ENCODE results near the gene RPL37A. TPM values are rescaled to one million over a fixed set of nuclear protein-coding genes. Genes with fewer than 3 reads are reported as not detected.

The RPL37A gene
- total RNA-seq, 4 donors from 2014 or later, result 1,246 to 1,858 (median 1,428) TPM

- TF ChIP-seq POLR2A (IDR thresholded peaks at IDR 0.05) (no peak), CTCF (IDR thresholded peaks at IDR 0.05) (no peak)
- Histone ChIP-seq H3K27ac (no peak overlapping the region), H3K36me3 (no peaks in the 10 kb centered on the region), H3K27me3 (no peaks in the 10 kb centered on the region), H3K4me3 (no peak overlapping the region), H3K9me3 (no peaks in the 10 kb centered on the region), H3K4me1 (no peaks in the 10 kb centered on the region)
- WGBS, 2 donors, result 60 to 61% methylated on average over 4 of the region's 4 CpGs
- DNase-seq, result no peak
- intact Hi-C loops (cut with DNase I), result no loop called here
Measured at GRCh38 chr2:216525972-216526371, 27.3 kb downstream of the RPL37A start.

- TF ChIP-seq POLR2A (IDR thresholded peaks at IDR 0.05) (no peak), CTCF (IDR thresholded peaks at IDR 0.05) (no peak)
Measured at GRCh38 chr2:216526939-216527338, 28.3 kb downstream of the RPL37A start.

GRCh38 chr2:216527600-216527999 lies 29.0 kb downstream of the RPL37A start:
- WGBS, 2 donors, result 44 to 50% methylated on average over 1 of the region's 1 CpG
- H3K27ac ChIP-seq, result no peak overlapping the region
- H3K4me1 ChIP-seq, result no peaks in the 10 kb centered on the region
- H3K36me3 ChIP-seq, result no peaks in the 10 kb centered on the region
- intact Hi-C loops (cut with DNase I), result no loop called here
- TF ChIP-seq CTCF (IDR thresholded peaks at IDR 0.05) (no peak), POLR2A (IDR thresholded peaks at IDR 0.05) (no peak)
- no peaks in the 10 kb centered on the region for H3K9me3 ChIP-seq
- no peak overlapping the region for H3K4me3 ChIP-seq
- DNase-seq, result no peak
- no peaks in the 10 kb centered on the region for H3K27me3 ChIP-seq

More at GRCh38 chr2:216526939-216527338, 28.3 kb downstream of the RPL37A start:
- no peaks in the 10 kb centered on the region for H3K9me3 ChIP-seq
- H3K4me3 ChIP-seq, result no peak overlapping the region
- intact Hi-C loops (cut with DNase I), result no loop called here
- no peak for DNase-seq
- H3K36me3 ChIP-seq, result no peaks in the 10 kb centered on the region
- WGBS, 2 donors, result 71 to 89% methylated on average over 1 of the region's 1 CpG
- H3K27me3 ChIP-seq, result no peaks in the 10 kb centered on the region
- H3K4me1 ChIP-seq, result no peaks in the 10 kb centered on the region
- H3K27ac ChIP-seq, result no peak overlapping the region

- TF ChIP-seq CTCF (IDR thresholded peaks at IDR 0.05) (no peak), POLR2A (IDR thresholded peaks at IDR 0.05) (no peak)
- no peak for DNase-seq
- no peaks in the 10 kb centered on the region for H3K36me3 ChIP-seq
- no peak overlapping the region for H3K27ac ChIP-seq
- H3K4me3 ChIP-seq, result no peak overlapping the region
- 55 to 68% methylated on average over 2 of the region's 2 CpGs for WGBS, 2 donors
- peaks cover 12 to 49% (median 30%) of the 10 kb centered on the region in 3 donors for H3K4me1 ChIP-seq
- H3K27me3 ChIP-seq, result no peaks in the 10 kb centered on the region
- intact Hi-C loops (cut with DNase I), result no loop called here
- H3K9me3 ChIP-seq, result no peaks in the 10 kb centered on the region
Measured at GRCh38 chr2:216532562-216532961, 33.9 kb downstream of the RPL37A start.

- Histone ChIP-seq H3K36me3 (no peaks in the 10 kb centered on the region), H3K9me3 (no peaks in the 10 kb centered on the region), H3K27me3 (no peaks in the 10 kb centered on the region), H3K4me3 (no peak overlapping the region), H3K27ac (peak overlapping the region; percentile 44 to 90 (median 84)), H3K4me1 (peaks cover 12 to 49% (median 30%) of the 10 kb centered on the region in 3 donors)
- intact Hi-C loops (cut with DNase I), result no loop called here
- DNase-seq, result no peak
- WGBS, 2 donors, result 31 to 54% methylated on average over 3 to 5 of the region's 5 CpGs
- no peak for TF ChIP-seq POLR2A (IDR thresholded peaks at IDR 0.05)
- no peak for TF ChIP-seq CTCF (IDR thresholded peaks at IDR 0.05)
Measured at GRCh38 chr2:216533609-216534008, 35.0 kb downstream of the RPL37A start.

All from esophagus squamous epithelium (tissue), 5 donors.